Spleen (tissue), 11 donors: Measurements from ENCODE around the gene CROCC. TPM values are rescaled to one million over a fixed set of nuclear protein-coding genes. Genes with fewer than 3 reads are reported as not detected.
"Not testable (repeated sequence)": the region's sequence is repeated elsewhere in the genome, so short reads cannot be mapped to it uniquely, and the experiment has no call there.

ENCODE experiments used
- DNase-seq: peaks from one replicate; pipeline ENCODE4 v3.0.0-alpha.2; 2020
- H3K27ac ChIP-seq, 8 donors: fragments of 200-600 bp; sonication (generic) in 7 of 8; 1 replicate in 4 of 8; 2 replicates in 4 of 8; pipeline versions ENCODE4 v1.5.0 to v1.8.0; 2016 to 2021; ENCODE audit warnings: inconsistent platforms in 4 of 8, mild to moderate bottlenecking in 4 of 8, moderate library complexity in 1 of 8
- H3K27me3 ChIP-seq, 7 donors: fragments of 200-600 bp; sonication (generic) in 6 of 7; replicated peaks in 1 of 7; 1 replicate in 4 of 7; 2 replicates in 3 of 7; pipeline versions ENCODE4 v1.5.0 to v1.8.0; 2016 to 2021; ENCODE audit warnings: inconsistent platforms in 3 of 7, mild to moderate bottlenecking in 1 of 7
- H3K36me3 ChIP-seq, 6 donors: fragments of 200-600 bp; sonication (generic) in 5 of 6; 1 replicate in 4 of 6; 2 replicates in 2 of 6; pipeline versions ENCODE4 v1.5.0 to v1.8.0; 2016 to 2021; ENCODE audit warnings: inconsistent platforms in 2 of 6
- H3K4me1 ChIP-seq, 6 donors: fragments of 200-600 bp; sonication (generic) in 5 of 6; 1 replicate in 3 of 6; 2 replicates in 3 of 6; pipeline versions ENCODE4 v1.5.0 to v1.8.0; 2016 to 2021; ENCODE audit warnings: inconsistent platforms in 3 of 6
- H3K4me3 ChIP-seq, 8 donors: fragments of 200-600 bp; sonication (generic) in 7 of 8; 1 replicate in 4 of 8; 2 replicates in 4 of 8; pipeline versions ENCODE4 v1.5.0 to v1.8.0; 2016 to 2021; ENCODE audit warnings: inconsistent platforms in 4 of 8, mild to moderate bottlenecking in 4 of 8, moderate library complexity in 2 of 8
- H3K9me3 ChIP-seq, 8 donors: fragments of 200-600 bp; sonication (generic) in 7 of 8; 1 replicate in 4 of 8; 2 replicates in 4 of 8; pipeline versions ENCODE4 v1.5.0 to v1.8.0; 2016 to 2021; ENCODE audit warnings: inconsistent platforms in 4 of 8
- POLR2A ChIP-seq, 3 donors: fragments of 450-650 bp; IDR thresholded peaks; one replicate each; pipeline ENCODE4 v1.5.1; 2017; ENCODE audit warnings: antibody characterized with exemption in 3 of 3, mild to moderate bottlenecking in 1 of 3
- POLR2AphosphoS5 ChIP-seq, 3 donors: sonication (generic); formaldehyde crosslinking; IDR thresholded peaks; one replicate each; pipeline ENCODE4 v1.5.1; 2017; ENCODE audit warnings: antibody characterized with exemption in 3 of 3
- WGBS, 5 donors: extraction: QIAGEN DNeasy Blood & Tissue Kit in 3 of 5; methylation state at CpG; one replicate each; pipeline versions ENCODE4 v1.1.5 to v1.1.7; 2013 to 2018; 5-methylcytosine and 5-hydroxymethylcytosine counted together
- intact Hi-C: fragments of 100-400 bp; cut with DNase I; formaldehyde crosslinking; loops from one replicate; pipeline ENCODE4 v1.15.0; 2023; ENCODE audit warnings: low total_unique reads
- polyA plus RNA-seq, 3 donors: library from polyadenylated mRNA; stranded (reverse); fragments of 200-250 nt; gene quantifications; one replicate each; pipeline ENCODE4 v1.2.1, GENCODE V29; 2013
- total RNA-seq, 7 donors: library from RNA; depleted of rRNA in 3 of 7; stranded (reverse); fragments of >200 nt in 3 of 7; fragmentation: NEBNext Ultra II Directional in 4 of 7; extraction: Animal tissue kit (Norgen Biotek cat#: 25700) in 4 of 7; gene quantifications; one replicate each; pipeline versions ENCODE4 v1.1.0 to v1.2.1, GENCODE V29; 2016 to 2021
- TF ChIP-seq, protein P1 (sequence below), 11 experiments: fragments of 200-600 bp in 7 of 11; fragments of 450-650 bp in 4 of 11; sonication (generic) in 4 of 11; IDR thresholded peaks in 8 of 11; conservative IDR thresholded peaks in 3 of 11; 1 replicate in 7 of 11; 2 replicates in 4 of 11; pipeline versions ENCODE4 v1.4.0 to v1.8.0; 2016 to 2021; ENCODE audit warnings: antibody characterized with exemption in 11 of 11, inconsistent platforms in 4 of 11, mild to moderate bottlenecking in 1 of 11
- donor health status: healthy with polysubstance abuse.
- donor health status: DM: no; HTN: no; CAD: no; lungs with moderate emphysema.
- donor health status: DM: no; HTN: no; CAD: no.
- donor health status: Bipolar disorder and iron deficiency.
- donor health status: healthy.
- donor health status: DM: no; HTN: no; CAD: no.
- donor health status: DM: yes; HTN: yes; CAD: no.

The CROCC gene
- total and polyA plus RNA-seq, 10 donors = 14.5 to 55.4 (median 30.7) TPM

GRCh38 chr1:16946646-16947045 lies 24.9 kb downstream of the CROCC start:
- Histone ChIP-seq H3K36me3 (peaks cover 0 to 72% (median 25%) of the 10 kb centered on the region in 6 donors), H3K27me3 (no peaks in the 10 kb centered on the region), H3K9me3 (no peaks in the 10 kb centered on the region), H3K4me1 (peaks cover 0 to 3% (median 2%) of the 10 kb centered on the region in 6 donors), H3K27ac (no peak overlapping the region), H3K4me3 (no peak overlapping the region)
- 85 to 94% (median 89%) methylated on average over 18 to 19 of the region's 19 CpGs for WGBS, 5 donors
- no peak for DNase-seq
- intact Hi-C loops = loop anchor here (5.0 kb wide), 1 partner anchor 324 kb away; no protein-coding TSS in a partner anchor
- TF ChIP-seq, protein P1, sequence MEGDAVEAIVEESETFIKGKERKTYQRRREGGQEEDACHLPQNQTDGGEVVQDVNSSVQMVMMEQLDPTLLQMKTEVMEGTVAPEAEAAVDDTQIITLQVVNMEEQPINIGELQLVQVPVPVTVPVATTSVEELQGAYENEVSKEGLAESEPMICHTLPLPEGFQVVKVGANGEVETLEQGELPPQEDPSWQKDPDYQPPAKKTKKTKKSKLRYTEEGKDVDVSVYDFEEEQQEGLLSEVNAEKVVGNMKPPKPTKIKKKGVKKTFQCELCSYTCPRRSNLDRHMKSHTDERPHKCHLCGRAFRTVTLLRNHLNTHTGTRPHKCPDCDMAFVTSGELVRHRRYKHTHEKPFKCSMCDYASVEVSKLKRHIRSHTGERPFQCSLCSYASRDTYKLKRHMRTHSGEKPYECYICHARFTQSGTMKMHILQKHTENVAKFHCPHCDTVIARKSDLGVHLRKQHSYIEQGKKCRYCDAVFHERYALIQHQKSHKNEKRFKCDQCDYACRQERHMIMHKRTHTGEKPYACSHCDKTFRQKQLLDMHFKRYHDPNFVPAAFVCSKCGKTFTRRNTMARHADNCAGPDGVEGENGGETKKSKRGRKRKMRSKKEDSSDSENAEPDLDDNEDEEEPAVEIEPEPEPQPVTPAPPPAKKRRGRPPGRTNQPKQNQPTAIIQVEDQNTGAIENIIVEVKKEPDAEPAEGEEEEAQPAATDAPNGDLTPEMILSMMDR (IDR thresholded peaks at IDR 0.05 in 8 of 11, conservative IDR thresholded peaks at IDR 0.05 in 3 of 11) = no peak
- TF ChIP-seq POLR2AphosphoS5 (IDR thresholded peaks at IDR 0.05) = no peak
- TF ChIP-seq POLR2A (IDR thresholded peaks at IDR 0.05) = no peak

- H3K36me3 ChIP-seq = peaks cover 0 to 60% (median 25%) of the 10 kb centered on the region in 6 donors
- not testable (repeated sequence) for H3K27ac ChIP-seq, H3K9me3 ChIP-seq, DNase-seq, H3K27me3 ChIP-seq, H3K4me3 ChIP-seq
- intact Hi-C loops = loop anchor here (5.0 kb wide), 1 partner anchor 326 kb away; no protein-coding TSS in a partner anchor
- 78 to 92% (median 87%) methylated on average over 24 to 26 of the region's 26 CpGs for WGBS, 5 donors
- H3K4me1 ChIP-seq = peaks cover 0 to 11% (median 5%) of the 10 kb centered on the region in 6 donors
These were observed 26.7 kb downstream of the CROCC start for GRCh38 chr1:16948282-16948891.

GRCh38 chr1:16949026-16949425 lies 27.3 kb downstream of the CROCC start:
- intact Hi-C loops = loop anchor here (5.0 kb wide), 1 partner anchor 327 kb away; no protein-coding TSS in a partner anchor
- Histone ChIP-seq H3K36me3 (peaks cover 0 to 54% (median 22%) of the 10 kb centered on the region in 6 donors), H3K4me1 (peaks cover 0 to 11% (median 5%) of the 10 kb centered on the region in 6 donors)
- H3K27me3 ChIP-seq, H3K4me3 ChIP-seq, H3K27ac ChIP-seq, DNase-seq, H3K9me3 ChIP-seq: not testable (repeated sequence)
- 79 to 86% (median 84%) methylated on average over 7 of the region's 7 CpGs for WGBS, 5 donors

- Histone ChIP-seq H3K4me1 (peaks cover 0 to 11% (median 5%) of the 10 kb centered on the region in 6 donors), H3K36me3 (peaks cover 0 to 54% (median 18%) of the 10 kb centered on the region in 6 donors)
- not testable (repeated sequence) for H3K27ac ChIP-seq, H3K27me3 ChIP-seq, H3K4me3 ChIP-seq, DNase-seq, H3K9me3 ChIP-seq
- intact Hi-C loops = loop anchor here (5.0 kb wide), 1 partner anchor 95 kb away; no protein-coding TSS in a partner anchor
- 80 to 94% (median 90%) methylated on average over 4 of the region's 4 CpGs for WGBS, 5 donors
These were observed 30.6 kb downstream of the CROCC start for GRCh38 chr1:16952376-16952775.

DNA sequence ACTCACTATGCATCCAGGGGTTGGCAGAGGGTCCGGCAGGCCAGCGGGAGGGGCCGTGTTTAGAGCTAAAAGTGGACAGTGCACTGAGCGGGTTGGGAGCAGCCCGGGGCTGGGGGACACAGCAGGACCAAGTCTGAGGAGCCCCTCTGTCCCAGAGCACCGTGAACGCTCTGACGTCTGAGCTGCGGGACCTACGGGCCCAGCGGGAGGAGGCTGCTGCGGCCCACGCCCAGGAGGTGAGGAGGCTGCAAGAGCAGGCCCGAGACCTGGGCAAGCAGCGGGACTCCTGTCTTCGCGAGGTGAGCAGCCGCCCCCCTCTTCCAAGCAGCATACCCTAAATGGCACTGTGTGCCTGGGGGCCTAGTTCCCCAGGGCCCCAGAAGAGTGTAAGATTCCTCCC lies 32.8 kb downstream of the CROCC start:
- no peak overlapping the region for H3K4me3 ChIP-seq
- H3K36me3 ChIP-seq = peaks cover 0 to 40% (median 9%) of the 10 kb centered on the region in 6 donors
- 91 to 97% (median 95%) methylated on average over 13 to 18 of the region's 18 CpGs for WGBS, 5 donors
- H3K27me3 ChIP-seq = no peaks in the 10 kb centered on the region
- peaks cover 0 to 11% (median 5%) of the 10 kb centered on the region in 6 donors for H3K4me1 ChIP-seq
- no peak for DNase-seq
- no peak overlapping the region for H3K27ac ChIP-seq
- H3K9me3 ChIP-seq = no peaks in the 10 kb centered on the region
- TF ChIP-seq POLR2A (IDR thresholded peaks at IDR 0.05) = no peak
- TF ChIP-seq, protein P1 (IDR thresholded peaks at IDR 0.05 in 8 of 11, conservative IDR thresholded peaks at IDR 0.05 in 3 of 11) = no peak
- TF ChIP-seq POLR2AphosphoS5 (IDR thresholded peaks at IDR 0.05) = no peak
- intact Hi-C loops = loop anchor here (5.0 kb wide), 1 partner anchor 93 kb away; no protein-coding TSS in a partner anchor
